Measurements from ENCODE around the gene PHACTR1.

- no peak for TF ChIP-seq USF2 (IDR thresholded peaks at IDR 0.05; ENCODE audit: borderline replicate concordance, low read depth, low read length)
- TF ChIP-seq REST (IDR thresholded peaks at IDR 0.05; ENCODE audit: low read depth, low read length) = no peak
- no peak for TF ChIP-seq CTCF (IDR thresholded peaks at IDR 0.05)
- TF ChIP-seq TEAD4 (IDR thresholded peaks at IDR 0.05; ENCODE audit: borderline replicate concordance, insufficient read depth) = no peak
- no peak for TF ChIP-seq FOXM1 (IDR thresholded peaks at IDR 0.05; ENCODE audit: low read depth)
- TF ChIP-seq EZH2phosphoT487 (IDR thresholded peaks at IDR 0.05; ENCODE audit: borderline replicate concordance, low read depth) = no peak
- no peak for TF ChIP-seq ZBTB33 (IDR thresholded peaks at IDR 0.05; ENCODE audit: borderline replicate concordance, low read depth)
- TF ChIP-seq FOXJ3 (CRISPR knock-in tag; IDR thresholded peaks at IDR 0.05) = no peak
- TF ChIP-seq USF1 (IDR thresholded peaks at IDR 0.05; ENCODE audit: borderline replicate concordance, low read depth) = no peak
- no peak for TF ChIP-seq EP300 (IDR thresholded peaks at IDR 0.05; ENCODE audit: borderline replicate concordance in 1 of 2, low read depth in 1 of 2, low read length in 1 of 2)
- TF ChIP-seq TCF12 (IDR thresholded peaks at IDR 0.05) = no peak
- TF ChIP-seq RXRA (IDR thresholded peaks at IDR 0.05; ENCODE audit: borderline replicate concordance, low read depth) = no peak
- TF ChIP-seq RAD21 (IDR thresholded peaks at IDR 0.05; ENCODE audit: low read length) = no peak
These were observed 84.6 kb downstream of the PHACTR1 start for GRCh38 chr6:12801141-12801540.

Measured in SK-N-SH (cell line).